IMR-90 (cell line): ENCODE measurements around the gene SEC22A. TPM values are rescaled to one million over a fixed set of nuclear protein-coding genes. Genes with fewer than 3 reads are reported as not detected.

ENCODE experiments used
- ATAC-seq: fragments of 200-7000 bp; cut with Tn5 transposase; 2 replicates; pipeline ENCODE4 v1.9.1; 2020; ENCODE audit warnings: low read depth, mild to moderate bottlenecking, moderate library complexity
- BruUV-seq: library from RNA; stranded (reverse); fragments of 400-500 nt; replicated peaks from 2 replicates; lab custom pipeline; 2021; lab: Mats Ljungman, UMichigan
- CTCF ChIA-PET: fragments of 300-600 bp; formaldehyde crosslinking; extraction: SDS; loops from one replicate; lab custom pipeline; 2021; ENCODE audit warnings: antibody characterized with exemption; lab: Yijun Ruan, JAX
- POLR2A ChIA-PET: fragments of 300-600 bp; sonication (Branson Sonifier 250); formaldehyde crosslinking; loops from one replicate; lab custom pipeline; 2022; ENCODE audit warnings: antibody characterized with exemption; ENCODE audit not compliant: unreplicated experiment; lab: Charles Lee
- DNase-seq: peaks from one replicate; pipeline ENCODE4 v3.0.0; 2013
- H2AFZ ChIP-seq: replicated peaks from 2 replicates; pipeline ENCODE3; 2013; ENCODE audit warnings: low read length, mild to moderate bottlenecking; ENCODE audit not compliant: poor library complexity
- H2AK5ac ChIP-seq: 2 replicates; pipeline ENCODE4 v1.6.1; 2013; ENCODE audit warnings: low read depth, low read length, inconsistent platforms
- H2AK9ac ChIP-seq: replicated peaks from 2 replicates; pipeline ENCODE3; 2013; ENCODE audit warnings: mild to moderate bottlenecking, low read depth, low read length, moderate library complexity; ENCODE audit not compliant: poor library complexity
- H2BK120ac ChIP-seq: 2 replicates; pipeline ENCODE4 v1.6.1; 2013; ENCODE audit warnings: low read depth, low read length, inconsistent platforms
- H2BK15ac ChIP-seq: 3 replicates; pipeline ENCODE4 v1.6.1; 2013; ENCODE audit warnings: low read depth, low read length, inconsistent platforms
- H2BK20ac ChIP-seq: 2 replicates; pipeline ENCODE4 v1.6.1; 2013; ENCODE audit warnings: low read depth, mild to moderate bottlenecking, inconsistent platforms, low read length, moderate library complexity
- H2BK5ac ChIP-seq: 2 replicates; pipeline ENCODE4 v1.6.1; 2013; ENCODE audit warnings: mild to moderate bottlenecking, low read depth, low read length, inconsistent platforms; ENCODE audit not compliant: poor library complexity, severe bottlenecking
- H3K14ac ChIP-seq: replicated peaks from 2 replicates; pipeline ENCODE4 v1.6.1; 2013; ENCODE audit warnings: low read depth, low read length, inconsistent platforms
- H3K18ac ChIP-seq: 2 replicates; pipeline ENCODE4 v1.6.1; 2013; ENCODE audit warnings: low read depth, low read length, control low read depth
- H3K23ac ChIP-seq: 2 replicates; pipeline ENCODE4 v1.6.1; 2013; ENCODE audit warnings: low read depth, low read length, inconsistent platforms
- H3K27ac ChIP-seq: 2 replicates; pipeline ENCODE4 v1.5.1; 2013; ENCODE audit warnings: mild to moderate bottlenecking, control low read depth, low read length; ENCODE audit not compliant: insufficient read depth
- H3K27me3 ChIP-seq: 2 replicates; pipeline ENCODE4 v1.6.1; 2013; ENCODE audit warnings: low read length; ENCODE audit not compliant: control insufficient read depth, insufficient read depth
- H3K36me3 ChIP-seq: 2 replicates; pipeline ENCODE4 v1.6.1; 2013; ENCODE audit warnings: low read length, mixed read lengths; ENCODE audit not compliant: control insufficient read depth, insufficient read depth
- H3K4ac ChIP-seq: 2 replicates; pipeline ENCODE4 v1.6.1; 2013; ENCODE audit warnings: low read depth, low read length, inconsistent platforms
- H3K4me1 ChIP-seq: 2 replicates; pipeline ENCODE4 v1.6.1; 2013; ENCODE audit warnings: low read length, mixed read lengths; ENCODE audit not compliant: control insufficient read depth, insufficient read depth
- H3K4me2 ChIP-seq: 2 replicates; pipeline ENCODE4 v1.6.1; 2013; ENCODE audit warnings: low read depth, mild to moderate bottlenecking, control low read depth, low read length, moderate library complexity
- H3K4me3 ChIP-seq: 2 replicates; pipeline ENCODE4 v1.5.1; 2013; ENCODE audit warnings: low read depth, mild to moderate bottlenecking, control low read depth, low read length, moderate library complexity; ENCODE audit not compliant: insufficient read depth
- H3K56ac ChIP-seq: 2 replicates; pipeline ENCODE4 v1.6.1; 2013; ENCODE audit warnings: low read length, inconsistent platforms; ENCODE audit not compliant: insufficient read depth; ENCODE audit errors: extremely low read depth
- H3K79me1 ChIP-seq, 2 experiments: 2 replicates each; pipeline ENCODE4 v1.6.1; 2013; ENCODE audit warnings: low read length in 2 of 2, inconsistent platforms in 1 of 2, low read depth in 1 of 2
- H3K9ac ChIP-seq: 2 replicates; pipeline ENCODE4 v1.6.1; 2013; ENCODE audit warnings: low read depth, low read length, control low read depth
- H3K9me1 ChIP-seq: 2 replicates; pipeline ENCODE4 v1.6.1; 2013; ENCODE audit warnings: low read length, inconsistent platforms; ENCODE audit not compliant: insufficient read depth
- H3K9me3 ChIP-seq: 2 replicates; pipeline ENCODE4 v1.6.1; 2013; ENCODE audit warnings: low read length; ENCODE audit not compliant: control insufficient read depth, insufficient read depth
- H4K20me1 ChIP-seq: 2 replicates; pipeline ENCODE4 v1.6.1; 2013; ENCODE audit warnings: low read length, inconsistent platforms; ENCODE audit not compliant: insufficient read depth
- H4K5ac ChIP-seq: 2 replicates; pipeline ENCODE4 v1.6.1; 2013; ENCODE audit warnings: mild to moderate bottlenecking, low read depth, low read length, control low read depth
- H4K8ac ChIP-seq, 2 experiments: 2 replicates each; pipeline ENCODE4 v1.6.1; 2013; ENCODE audit warnings: low read depth in 2 of 2, low read length in 2 of 2, control low read depth in 1 of 2, inconsistent platforms in 1 of 2
- H4K91ac ChIP-seq: 2 replicates; pipeline ENCODE4 v1.6.1; 2013; ENCODE audit warnings: low read depth, low read length, inconsistent platforms; ENCODE audit not compliant: insufficient read depth
- BHLHE40 ChIP-seq: fragments of 150-350 bp; IDR thresholded peaks from 2 replicates; pipeline ENCODE4 v1.6.1; 2016; ENCODE audit warnings: mild to moderate bottlenecking, low read depth, low read length
- CEBPB ChIP-seq: IDR thresholded peaks from 2 replicates; pipeline ENCODE4 v1.6.1; 2012; ENCODE audit warnings: low read depth, low read length, improper control_type of control experiment
- CHD1 ChIP-seq: IDR thresholded peaks from 2 replicates; pipeline ENCODE4 v1.6.1; 2012; ENCODE audit warnings: low read depth, low read length, improper control_type of control experiment
- FOS ChIP-seq: fragments of 150-350 bp; IDR thresholded peaks from 2 replicates; pipeline ENCODE4 v1.6.1; 2016; ENCODE audit warnings: low read depth, low read length
- MAFK ChIP-seq: IDR thresholded peaks from 2 replicates; pipeline ENCODE4 v1.6.1; 2012; ENCODE audit warnings: low read depth, low read length, improper control_type of control experiment
- MXI1 ChIP-seq: IDR thresholded peaks from 2 replicates; pipeline ENCODE4 v1.6.1; 2012; ENCODE audit warnings: low read depth, mild to moderate bottlenecking, low read length, moderate library complexity, borderline replicate concordance
- NFE2L2 ChIP-seq: fragments of 150-350 bp; IDR thresholded peaks from 2 replicates; pipeline ENCODE4 v1.6.1; 2016; ENCODE audit warnings: low read depth, mild to moderate bottlenecking, low read length
- RAD21 ChIP-seq: IDR thresholded peaks from 2 replicates; pipeline ENCODE4 v1.6.1; 2012; ENCODE audit warnings: low read length, improper control_type of control experiment
- RCOR1 ChIP-seq: IDR thresholded peaks from 2 replicates; pipeline ENCODE4 v1.6.1; 2012; ENCODE audit warnings: mild to moderate bottlenecking, low read length, improper control_type of control experiment; ENCODE audit not compliant: insufficient replicate concordance
- RFX5 ChIP-seq: IDR thresholded peaks from 2 replicates; pipeline ENCODE4 v1.8.0; 2012; ENCODE audit warnings: low read depth, mild to moderate bottlenecking, low read length, moderate library complexity
- SMC3 ChIP-seq: fragments of 150-350 bp; IDR thresholded peaks from 2 replicates; pipeline ENCODE4 v1.6.1; 2016; ENCODE audit warnings: low read depth, mild to moderate bottlenecking, antibody characterized with exemption, low read length, moderate library complexity
- WGBS, 2 experiments: methylation state at CpG; one replicate each; pipeline versions ENCODE4 v1.1.5 to v1.1.7; 2013; ENCODE audit warnings: missing lambda C conversion rate in 2 of 2; ENCODE audit not compliant: insufficient read length in 1 of 2; ENCODE audit errors: extremely low coverage in 2 of 2; 5-methylcytosine and 5-hydroxymethylcytosine counted together
- dilution Hi-C: fragments of 300-500 bp; cut with HindIII; formaldehyde crosslinking; loops from one replicate; pipeline ENCODE4 v1.14.3; 2018; ENCODE audit warnings: low sequenced_read_pairs; ENCODE audit not compliant: unreplicated experiment
- in situ Hi-C: fragments of 300-500 bp; cut with MboI; formaldehyde crosslinking; loops from 3 replicates; pipeline ENCODE4 v1.14.3; 2019; ENCODE audit warnings: low sequenced_read_pairs, inconsistent platforms, mixed read lengths
- intact Hi-C: fragments of 100-400 bp; cut with micrococcal nuclease; formaldehyde crosslinking; loops from 2 replicates; pipeline ENCODE4 v1.10.0; 2022
- polyA plus RNA-seq, 3 experiments: library from polyadenylated mRNA; depleted of rRNA; stranded (reverse); fragments of >200 nt; gene quantifications; 2 replicates each; pipeline ENCODE4 v1.2.3, GENCODE V29; 2012; ENCODE audit warnings: low replicate concordance in 1 of 3
- total RNA-seq: library from RNA; depleted of rRNA; stranded (reverse); fragments of >200 nt; gene quantifications from 2 replicates; pipeline ENCODE4 v1.2.3, GENCODE V29; 2012
- TF ChIP-seq, protein P1 (sequence below): fragments of 150-350 bp; IDR thresholded peaks from 2 replicates; pipeline ENCODE4 v1.6.1; 2017; ENCODE audit warnings: mild to moderate bottlenecking, antibody characterized with exemption, low read length, low read depth
- TF ChIP-seq, protein P2 (sequence below): conservative IDR thresholded peaks from 2 replicates; pipeline ENCODE4 v1.5.1; 2012; ENCODE audit warnings: mild to moderate bottlenecking, low read depth, low read length, improper control_type of control experiment
- TF ChIP-seq, protein P3 (sequence below): fragments of 150-350 bp; IDR thresholded peaks from 2 replicates; pipeline ENCODE4 v1.6.1; 2016; ENCODE audit warnings: low read depth, mild to moderate bottlenecking, low read length, moderate library complexity, borderline replicate concordance

Gene SEC22A
- total and polyA plus RNA-seq, 2 of the 4 experiments (the other 2 are of a cell fraction), result 17.5 to 36.0 TPM

DNA sequence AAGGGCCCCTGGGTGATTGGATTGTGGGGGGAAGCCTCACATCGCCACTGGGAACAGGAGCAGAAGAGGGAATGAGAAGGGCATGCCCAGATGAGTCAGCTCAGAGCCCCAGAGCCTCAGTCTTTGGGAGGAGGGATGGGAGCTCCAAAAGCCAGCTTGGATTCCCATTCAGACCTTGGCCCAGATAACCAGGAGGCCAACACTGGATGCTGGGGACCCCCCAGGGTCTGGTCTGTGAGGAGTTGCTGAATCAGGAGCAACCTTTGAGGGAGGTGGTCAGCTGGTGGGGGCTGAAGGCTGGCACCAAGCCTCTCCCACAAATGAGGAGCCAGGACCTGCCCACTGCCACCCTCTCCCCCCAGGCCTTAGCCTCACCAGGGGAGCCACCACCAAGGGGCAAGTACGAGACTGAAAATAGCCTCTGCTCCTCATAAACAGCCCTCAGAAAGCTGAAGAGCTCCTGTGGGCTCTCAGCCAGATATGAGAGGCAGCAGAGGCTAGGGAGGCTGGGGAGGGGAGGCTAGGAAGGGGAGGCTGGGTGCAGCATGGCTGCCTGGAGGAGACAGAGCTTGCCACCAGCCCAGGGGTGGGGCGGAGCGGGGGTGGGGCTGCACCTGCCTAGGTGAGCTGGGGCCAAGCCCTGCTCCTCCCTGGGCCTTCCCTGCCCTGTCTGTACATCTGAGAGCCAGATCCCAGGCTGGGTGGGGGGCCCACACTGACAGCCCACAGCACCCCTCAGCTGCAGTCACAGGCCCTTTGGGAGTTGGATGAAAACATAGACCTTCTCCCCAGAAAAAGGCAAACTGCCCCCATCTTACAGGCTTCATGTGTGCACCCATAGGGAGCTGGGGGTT, 99.8 kb downstream of the SEC22A start:
- Histone ChIP-seq H3K4me3 (no peak overlapping the region), H3K56ac (no peak overlapping the region), H3K9ac (no peak overlapping the region), H3K36me3 (no peaks in the 10 kb centered on the region), H3K9me3 (no peaks in the 10 kb centered on the region; the same call in 1 of the 2 replicates), H3K27ac (no peak overlapping the region), H3K9me1 (no peaks in the 10 kb centered on the region), H2AFZ (no peak overlapping the region), H3K4me1 (no peaks in the 10 kb centered on the region), H2BK20ac (no peak overlapping the region), H4K91ac (no peak overlapping the region), H3K4ac (no peak overlapping the region), H2BK120ac (no peak overlapping the region), H3K79me1 (no peaks in the 10 kb centered on the region), H2BK5ac (no peak overlapping the region), H3K23ac (no peak overlapping the region), H2AK9ac (no peak overlapping the region), H4K8ac (no peak overlapping the region), H4K20me1 (no peaks in the 10 kb centered on the region), H2AK5ac (no peak overlapping the region), H2BK15ac (no peak overlapping the region), H3K27me3 (peaks cover 38% of the 10 kb centered on the region), H4K5ac (no peak overlapping the region), H3K18ac (no peak overlapping the region), H3K4me2 (no peak overlapping the region), H3K14ac (no peak overlapping the region)
- WGBS, 2 experiments, result no CpG with 5 or more reads among the region's 4 CpGs
- no TSS peak for BruUV-seq
- ATAC-seq, result peak; percentile 24; the same call in 1 of the 2 replicates
- dilution Hi-C loops (no loop called here), intact Hi-C loops (no loop called here), in situ Hi-C loops (no loop called here)
- POLR2A ChIA-PET, result no interaction called here
- CTCF ChIA-PET, result interaction anchor here (0.6 kb wide), 1 partner anchor 11 kb away, joined by 3 read pairs; no protein-coding TSS in a partner anchor
- no peak for DNase-seq
- TF ChIP-seq MXI1 (no peak), RCOR1 (no peak), MAFK (no peak), CEBPB (no peak), NFE2L2 (no peak), RAD21 (no peak), RFX5 (no peak), FOS (no peak), BHLHE40 (no peak), CHD1 (no peak), SMC3 (no peak)
- TF ChIP-seq, protein P1, sequence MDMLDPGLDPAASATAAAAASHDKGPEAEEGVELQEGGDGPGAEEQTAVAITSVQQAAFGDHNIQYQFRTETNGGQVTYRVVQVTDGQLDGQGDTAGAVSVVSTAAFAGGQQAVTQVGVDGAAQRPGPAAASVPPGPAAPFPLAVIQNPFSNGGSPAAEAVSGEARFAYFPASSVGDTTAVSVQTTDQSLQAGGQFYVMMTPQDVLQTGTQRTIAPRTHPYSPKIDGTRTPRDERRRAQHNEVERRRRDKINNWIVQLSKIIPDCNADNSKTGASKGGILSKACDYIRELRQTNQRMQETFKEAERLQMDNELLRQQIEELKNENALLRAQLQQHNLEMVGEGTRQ, result no peak
- TF ChIP-seq, protein P2, sequence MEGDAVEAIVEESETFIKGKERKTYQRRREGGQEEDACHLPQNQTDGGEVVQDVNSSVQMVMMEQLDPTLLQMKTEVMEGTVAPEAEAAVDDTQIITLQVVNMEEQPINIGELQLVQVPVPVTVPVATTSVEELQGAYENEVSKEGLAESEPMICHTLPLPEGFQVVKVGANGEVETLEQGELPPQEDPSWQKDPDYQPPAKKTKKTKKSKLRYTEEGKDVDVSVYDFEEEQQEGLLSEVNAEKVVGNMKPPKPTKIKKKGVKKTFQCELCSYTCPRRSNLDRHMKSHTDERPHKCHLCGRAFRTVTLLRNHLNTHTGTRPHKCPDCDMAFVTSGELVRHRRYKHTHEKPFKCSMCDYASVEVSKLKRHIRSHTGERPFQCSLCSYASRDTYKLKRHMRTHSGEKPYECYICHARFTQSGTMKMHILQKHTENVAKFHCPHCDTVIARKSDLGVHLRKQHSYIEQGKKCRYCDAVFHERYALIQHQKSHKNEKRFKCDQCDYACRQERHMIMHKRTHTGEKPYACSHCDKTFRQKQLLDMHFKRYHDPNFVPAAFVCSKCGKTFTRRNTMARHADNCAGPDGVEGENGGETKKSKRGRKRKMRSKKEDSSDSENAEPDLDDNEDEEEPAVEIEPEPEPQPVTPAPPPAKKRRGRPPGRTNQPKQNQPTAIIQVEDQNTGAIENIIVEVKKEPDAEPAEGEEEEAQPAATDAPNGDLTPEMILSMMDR, result no peak
- TF ChIP-seq, protein P3, sequence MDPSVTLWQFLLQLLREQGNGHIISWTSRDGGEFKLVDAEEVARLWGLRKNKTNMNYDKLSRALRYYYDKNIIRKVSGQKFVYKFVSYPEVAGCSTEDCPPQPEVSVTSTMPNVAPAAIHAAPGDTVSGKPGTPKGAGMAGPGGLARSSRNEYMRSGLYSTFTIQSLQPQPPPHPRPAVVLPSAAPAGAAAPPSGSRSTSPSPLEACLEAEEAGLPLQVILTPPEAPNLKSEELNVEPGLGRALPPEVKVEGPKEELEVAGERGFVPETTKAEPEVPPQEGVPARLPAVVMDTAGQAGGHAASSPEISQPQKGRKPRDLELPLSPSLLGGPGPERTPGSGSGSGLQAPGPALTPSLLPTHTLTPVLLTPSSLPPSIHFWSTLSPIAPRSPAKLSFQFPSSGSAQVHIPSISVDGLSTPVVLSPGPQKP, result no peak
